Stimulated activated CD8-positive, alpha-beta memory T cell treated with anti-CD3 and anti-CD28 coated beads, Interleukin-15, amount 100 ng/mL, for 48 hours (primary cell): ENCODE data around the gene GPC5.
"Not testable (repeated sequence)": the region's sequence is repeated elsewhere in the genome, so short reads cannot be mapped to it uniquely, and the experiment has no call there.

ENCODE experiments used
- DNase-seq, 2 donors: peaks; one replicate each; pipeline ENCODE4 v3.0.0-alpha.2; 2020; ENCODE audit warnings: low read depth in 2 of 2

The GPC5 gene

DNA sequence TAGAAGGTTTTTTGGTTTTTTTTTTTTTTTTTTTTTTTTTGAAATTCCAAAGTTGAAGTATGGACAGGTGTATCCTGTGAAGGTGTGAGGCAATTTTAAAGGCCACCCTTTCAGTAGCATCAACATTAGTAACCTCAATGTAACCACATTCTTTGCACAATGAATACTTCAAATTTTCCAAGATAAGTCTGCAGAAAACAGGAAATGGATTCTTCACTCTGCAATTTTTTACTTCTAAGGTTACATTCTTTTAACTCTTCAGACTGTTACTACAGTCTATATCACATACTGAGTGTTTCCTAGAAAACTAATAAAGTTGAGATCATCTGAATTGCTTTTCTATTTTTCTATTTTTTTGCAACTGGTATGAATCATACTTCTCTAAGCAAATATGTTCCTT lies 1259.1 kb downstream of the GPC5 start:
- no peak for DNase-seq

DNA sequence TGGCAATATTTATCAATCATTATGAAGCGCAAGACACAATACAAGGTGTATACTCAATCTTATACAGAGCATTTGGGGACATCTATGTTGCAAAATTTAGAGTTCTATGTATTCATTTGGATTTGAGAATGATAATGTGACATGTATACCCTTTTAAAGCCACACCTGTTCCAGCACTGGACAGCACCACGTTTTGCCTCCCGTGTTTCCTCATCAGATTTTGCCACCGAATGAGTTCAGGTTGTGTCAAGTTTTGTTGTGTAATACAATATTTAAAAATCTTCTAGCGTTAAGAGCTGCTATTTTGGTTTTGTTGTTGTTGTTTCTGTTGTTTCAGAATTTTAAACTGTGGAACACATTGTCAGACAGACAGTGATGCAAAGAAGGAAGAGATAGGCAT lies 1259.9 kb downstream of the GPC5 start:
- no peak for DNase-seq

DNA sequence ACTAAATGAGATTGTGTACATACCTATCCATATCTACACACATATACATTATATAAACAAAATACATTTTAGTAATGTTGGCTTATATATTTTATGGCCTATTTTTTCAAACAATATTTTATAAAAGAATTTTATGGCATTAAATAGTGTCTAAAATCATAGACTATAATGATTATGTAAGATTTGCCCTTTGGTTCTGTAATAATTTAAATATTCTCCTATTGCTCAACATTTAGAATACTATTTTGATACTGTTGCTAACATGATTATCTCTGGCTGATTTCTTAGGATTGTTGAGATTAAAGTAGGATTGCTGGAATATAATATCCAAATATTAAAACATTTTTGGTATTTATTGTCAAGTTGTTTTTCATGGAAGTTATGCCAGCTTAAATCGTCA lies 1263.0 kb downstream of the GPC5 start:
- DNase-seq = no peak

DNA sequence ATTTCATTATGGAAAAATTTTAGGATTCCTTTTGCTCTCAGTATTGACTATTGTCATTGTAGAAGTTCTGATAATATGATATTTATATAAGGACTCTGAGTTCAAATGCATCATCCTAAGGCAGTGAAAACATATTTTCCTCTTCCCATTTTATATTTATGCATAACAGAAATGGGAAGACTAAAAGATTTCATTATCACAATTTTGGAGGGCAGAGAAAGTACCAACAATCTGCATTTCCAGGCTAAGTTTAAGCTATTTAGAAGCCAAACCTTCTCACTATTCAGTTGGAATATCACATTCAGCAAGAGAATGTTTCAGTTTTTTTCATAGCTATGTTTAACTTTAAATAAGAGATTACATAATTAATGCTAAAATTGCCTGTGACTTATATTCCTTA lies 1269.7 kb downstream of the GPC5 start:
- no peak for DNase-seq

DNA sequence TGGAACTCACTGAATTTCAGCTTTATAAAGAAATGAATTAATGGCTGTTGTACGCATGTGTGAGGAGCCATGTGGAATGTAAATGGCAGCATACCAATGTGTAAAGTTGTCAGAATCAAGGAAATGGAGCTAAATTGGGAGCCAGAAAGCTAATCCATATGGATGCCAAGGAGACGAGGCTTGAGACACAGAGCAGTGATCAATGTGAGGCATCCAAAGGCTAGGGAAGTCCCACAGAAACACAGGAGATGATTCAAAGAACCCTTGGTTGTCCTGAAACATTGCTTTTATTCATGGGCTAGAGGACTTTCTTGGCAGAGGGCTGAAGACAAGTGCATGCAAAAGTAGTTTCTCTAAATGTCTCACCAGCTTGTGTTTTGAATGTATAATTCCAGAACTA lies 1271.7 kb downstream of the GPC5 start:
- DNase-seq = no peak

DNA sequence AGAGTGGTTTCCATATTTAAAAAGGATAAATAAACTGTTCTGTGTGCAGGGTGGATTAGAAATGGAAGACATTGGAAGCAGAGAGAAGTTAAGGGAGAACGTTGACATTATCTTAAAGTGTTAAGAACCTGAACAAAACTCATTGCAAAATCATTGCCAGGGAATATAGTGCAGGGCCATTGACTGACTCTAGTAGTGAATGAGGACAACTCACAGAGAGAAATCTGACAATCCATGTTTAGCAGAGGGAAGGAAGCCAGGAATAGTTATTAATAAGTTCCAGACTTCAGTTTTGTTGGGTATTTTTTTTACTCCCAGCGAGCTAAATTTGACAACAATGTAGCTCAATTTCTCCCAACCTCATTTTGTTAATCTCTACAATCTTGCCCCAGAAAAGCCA lies 1273.4 kb downstream of the GPC5 start:
- DNase-seq = no peak

DNA sequence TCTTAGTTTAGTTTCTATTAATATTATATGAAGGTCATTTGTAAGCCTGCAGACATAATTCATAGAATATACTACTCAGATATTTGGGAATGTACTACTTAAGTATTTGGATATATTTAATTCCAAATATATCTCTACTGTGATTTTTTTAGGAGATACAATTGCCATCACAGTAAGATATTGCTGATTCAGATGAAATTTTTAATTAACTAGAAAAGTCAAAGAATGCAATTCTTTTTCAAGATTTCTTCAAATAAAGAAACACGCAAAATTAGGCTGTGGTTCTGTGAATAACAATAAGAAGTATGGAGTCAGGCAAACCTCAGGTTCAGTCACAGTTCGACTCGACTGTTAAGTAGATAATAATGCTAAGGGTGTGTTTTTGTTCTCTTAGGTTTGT lies 1277.8 kb downstream of the GPC5 start:
- no peak for DNase-seq

DNA sequence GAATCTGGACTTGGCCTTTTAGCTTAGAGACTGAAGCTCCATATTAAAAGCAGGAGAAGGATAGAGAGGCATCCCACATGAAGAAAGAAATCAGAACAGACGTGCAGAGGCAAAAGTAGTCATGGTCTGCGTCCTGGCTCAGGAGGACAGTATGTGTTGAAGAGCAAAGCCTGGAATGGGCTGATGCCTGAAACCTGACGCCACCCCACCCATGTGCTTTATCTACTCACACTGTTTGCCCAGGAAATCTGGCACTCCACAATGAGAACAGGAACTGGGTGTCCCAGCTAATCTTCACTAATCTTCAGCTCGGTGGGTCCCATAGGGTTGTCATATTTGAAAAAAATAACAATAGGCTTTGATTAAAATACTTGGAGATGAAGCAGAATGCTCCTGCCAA lies 1279.2 kb downstream of the GPC5 start:
- DNase-seq = no peak

DNA sequence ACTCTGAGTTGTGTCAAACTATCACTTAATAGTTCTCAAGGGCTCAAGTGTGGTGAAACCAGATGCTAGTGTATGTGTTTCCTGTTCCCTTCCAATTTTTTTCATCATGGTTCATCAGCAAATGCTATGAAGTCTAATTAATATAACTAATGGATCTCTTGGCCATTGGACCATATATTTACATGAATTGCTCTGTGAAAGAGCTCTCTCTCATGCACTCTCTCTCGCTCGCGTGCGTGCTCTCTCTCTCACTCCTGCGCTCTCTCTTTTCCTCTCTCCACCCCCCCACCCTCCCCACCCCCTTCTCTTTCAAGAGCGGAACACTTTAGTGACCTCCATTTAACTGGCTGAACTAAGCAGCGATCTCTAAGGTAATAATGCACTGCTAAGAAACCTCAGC lies 1281.2 kb downstream of the GPC5 start:
- no peak for DNase-seq

DNA sequence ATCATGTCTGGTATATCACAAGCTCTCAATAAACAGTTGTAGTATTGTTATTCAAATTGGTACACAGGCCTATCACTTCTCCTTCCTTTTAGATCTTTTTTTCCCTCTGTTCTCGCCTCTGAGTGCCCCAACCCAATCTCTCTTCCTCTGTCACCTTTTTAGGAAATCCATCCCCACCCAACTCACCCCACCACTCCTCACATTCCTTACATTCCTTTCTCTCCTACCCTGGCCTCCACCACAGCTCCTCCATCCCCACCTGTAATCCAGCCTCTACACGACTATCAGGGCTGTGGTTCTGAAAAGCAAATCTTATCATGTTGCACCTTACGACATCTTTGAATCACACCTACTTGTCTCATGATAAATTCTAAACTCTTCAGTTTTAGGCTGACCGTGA lies 1282.8 kb downstream of the GPC5 start:
- DNase-seq = no peak

DNA sequence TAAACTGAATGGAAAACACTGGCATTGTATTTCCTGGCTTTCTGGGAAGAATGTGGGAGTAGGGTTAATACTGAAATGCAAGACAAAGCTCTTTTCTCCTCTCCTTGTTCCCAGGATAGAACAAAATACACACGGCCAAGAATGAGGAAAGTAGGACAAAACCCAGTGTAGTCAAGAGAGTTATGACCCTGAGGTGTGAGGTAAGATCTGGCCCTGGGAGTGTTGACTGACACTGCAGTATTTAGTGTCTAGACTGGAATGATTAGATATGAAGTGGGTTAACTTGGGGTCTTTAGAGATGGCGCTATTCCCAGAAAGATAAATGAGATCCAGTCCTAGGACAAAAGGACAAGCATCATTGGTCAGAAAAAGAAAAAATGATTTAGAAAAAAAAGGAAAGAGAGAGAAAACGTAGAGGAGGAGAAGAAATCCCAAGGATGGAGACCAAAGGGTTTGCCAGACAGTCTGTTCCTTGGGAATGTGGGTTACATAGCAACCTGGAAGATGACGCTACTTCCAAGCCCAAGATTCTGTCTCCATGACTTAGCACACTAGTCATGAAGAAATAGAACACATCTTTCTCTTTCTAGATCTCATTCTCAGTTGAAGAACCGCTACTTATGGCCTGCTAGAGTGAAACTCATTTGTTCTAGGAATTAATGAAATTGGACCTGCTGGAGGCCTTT lies 1284.6 kb downstream of the GPC5 start:
- DNase-seq = no peak

DNA sequence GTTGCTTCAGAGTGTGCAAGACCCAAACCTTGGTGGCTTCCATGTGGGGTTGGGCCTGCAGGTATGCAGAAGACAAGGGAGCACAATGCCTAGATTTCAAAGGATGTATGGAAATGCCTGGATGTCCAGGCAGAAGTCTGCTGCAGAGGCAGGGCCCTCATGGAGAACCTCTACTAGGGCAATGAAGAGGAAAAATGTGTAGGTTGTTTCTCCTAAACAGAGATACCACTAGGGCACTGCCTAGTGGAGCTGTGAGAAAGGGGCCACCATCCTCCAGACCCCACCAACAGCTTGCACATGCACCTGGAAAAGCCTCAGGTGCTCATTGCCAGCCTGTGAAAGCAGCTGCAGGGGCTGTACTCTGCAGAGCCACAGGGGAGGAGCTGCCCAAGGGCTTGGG lies 1295.6 kb downstream of the GPC5 start:
- no peak for DNase-seq

DNA sequence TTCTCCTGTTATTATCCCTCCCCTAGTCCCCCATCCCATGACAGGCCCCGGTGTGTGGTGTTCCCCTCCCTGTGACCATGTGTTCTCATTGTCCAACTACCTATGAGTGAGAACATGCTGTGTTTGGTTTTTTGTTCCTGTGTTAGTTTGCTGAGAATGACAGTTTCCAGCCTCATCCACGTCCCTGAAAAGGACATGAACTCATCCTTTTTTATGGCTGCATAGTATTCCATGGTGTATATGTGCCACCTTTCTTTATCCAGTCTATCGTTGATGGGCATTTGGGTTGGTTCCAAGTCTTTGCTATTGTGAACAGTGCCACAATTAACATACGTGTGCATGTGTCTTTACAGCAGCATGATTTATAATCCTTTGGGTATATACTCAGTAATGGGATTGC lies 1297.4 kb downstream of the GPC5 start:
- DNase-seq = not testable (repeated sequence)

DNA sequence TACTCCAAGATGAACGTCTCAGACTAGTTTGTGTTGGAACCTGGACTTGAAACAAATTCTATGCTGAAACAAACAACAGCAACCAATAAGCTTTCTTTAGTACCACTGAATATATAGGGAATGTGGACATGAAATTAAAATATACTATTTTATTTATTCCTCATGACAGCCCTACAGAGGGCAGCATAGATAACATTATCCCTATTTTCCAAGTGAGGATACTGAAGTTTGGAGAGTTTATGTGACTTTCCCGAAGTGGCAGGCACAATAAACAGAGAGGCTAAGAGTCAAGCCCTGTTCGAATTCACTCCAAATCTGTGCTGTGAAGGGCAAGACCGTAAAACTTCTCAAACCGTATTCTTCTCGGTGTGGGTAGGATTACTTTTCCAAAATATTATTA lies 1318.3 kb downstream of the GPC5 start:
- DNase-seq = no peak

DNA sequence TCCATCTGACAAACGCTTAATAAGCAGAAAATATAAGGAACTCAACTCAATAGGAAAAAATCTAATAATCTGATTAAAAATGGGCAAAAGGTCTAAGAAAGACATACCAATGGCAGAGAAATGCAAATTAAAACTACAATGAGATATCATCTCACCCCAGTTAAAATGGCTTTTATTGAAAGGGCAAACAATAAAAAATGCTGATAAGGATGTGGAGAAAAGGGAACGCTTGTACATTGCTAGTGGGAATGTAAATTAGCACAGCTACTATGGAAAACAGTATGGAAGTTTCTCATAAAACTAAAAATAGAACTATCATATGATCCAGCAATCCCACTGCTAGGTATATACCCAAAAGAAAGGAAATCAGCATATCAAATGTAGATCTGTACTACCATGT lies 1319.4 kb downstream of the GPC5 start:
- no peak for DNase-seq

DNA sequence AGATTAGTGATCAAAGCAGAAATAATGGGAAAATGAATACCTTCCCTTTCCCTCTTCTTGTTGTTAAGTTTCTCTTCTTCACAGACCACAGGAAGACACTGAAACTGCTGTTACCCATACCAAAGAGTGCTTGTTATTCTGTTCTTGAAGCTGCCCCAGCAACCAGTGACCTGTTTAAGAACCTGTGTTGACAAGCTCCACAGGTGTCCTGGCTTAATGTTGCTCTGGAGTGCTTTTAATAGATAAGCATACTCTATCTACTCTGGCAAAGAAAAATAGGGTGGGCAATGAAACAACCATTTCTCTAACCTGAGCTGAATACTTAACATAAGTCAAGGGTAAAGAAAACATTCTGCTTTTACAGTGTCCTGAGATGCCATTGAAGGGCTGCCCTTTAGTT lies 1321.4 kb downstream of the GPC5 start:
- DNase-seq = no peak

DNA sequence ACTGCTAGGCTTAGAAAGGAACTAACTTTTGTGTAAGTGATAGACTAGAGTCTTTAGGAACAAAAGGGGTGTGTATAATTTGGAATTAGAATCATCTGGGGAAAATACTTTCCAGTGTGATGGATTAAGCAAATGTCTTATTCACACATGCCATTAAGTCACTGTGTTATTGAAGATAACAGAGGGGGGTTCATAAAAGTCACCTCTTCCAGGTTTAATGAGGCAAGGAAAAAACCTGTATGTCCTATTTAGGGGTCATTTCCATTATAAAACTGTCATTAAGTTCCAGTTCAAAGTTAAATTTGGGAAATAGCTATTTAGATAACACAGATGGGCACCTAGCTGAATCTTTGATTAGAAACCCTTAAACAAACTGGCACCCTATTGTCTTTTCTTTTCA lies 1323.2 kb downstream of the GPC5 start:
- no peak for DNase-seq

DNA sequence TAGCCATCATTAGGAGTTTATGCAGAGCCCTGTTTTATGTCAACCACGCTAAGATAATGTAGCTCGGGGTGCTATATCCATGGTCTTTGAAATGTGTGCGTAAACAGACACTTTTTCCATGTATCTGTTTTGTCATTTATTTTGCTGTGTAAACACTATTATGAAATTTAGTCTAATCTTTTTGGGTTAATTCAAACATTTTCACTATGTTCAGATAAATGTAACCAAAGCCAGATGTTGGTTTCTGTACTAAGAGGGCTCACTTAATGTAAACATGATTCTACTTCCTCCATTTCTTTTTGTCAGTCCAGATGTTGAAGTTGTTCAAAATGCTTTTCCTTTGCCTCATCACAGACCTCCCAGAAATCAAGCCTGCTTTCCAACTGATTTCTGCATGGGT lies 1328.7 kb downstream of the GPC5 start:
- DNase-seq = no peak

DNA sequence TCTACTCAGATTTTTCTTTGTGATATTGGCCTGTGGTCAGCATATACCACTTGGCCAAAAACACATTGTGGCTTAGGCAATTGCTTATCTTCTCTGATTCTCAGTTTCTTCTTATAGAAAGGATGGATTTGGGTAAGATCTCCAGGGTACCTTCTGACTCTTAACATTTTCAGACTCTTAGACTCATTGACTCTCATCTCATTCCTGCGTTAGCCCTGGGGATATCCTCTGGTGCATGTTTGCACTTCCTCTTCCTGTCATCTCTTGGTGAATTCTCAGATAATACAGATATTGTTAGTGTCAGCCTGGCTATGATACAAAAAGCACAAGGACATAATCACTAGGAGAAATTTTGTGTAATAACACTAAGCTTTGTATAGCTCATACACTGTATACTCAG lies 1335.6 kb downstream of the GPC5 start:
- DNase-seq = no peak

DNA sequence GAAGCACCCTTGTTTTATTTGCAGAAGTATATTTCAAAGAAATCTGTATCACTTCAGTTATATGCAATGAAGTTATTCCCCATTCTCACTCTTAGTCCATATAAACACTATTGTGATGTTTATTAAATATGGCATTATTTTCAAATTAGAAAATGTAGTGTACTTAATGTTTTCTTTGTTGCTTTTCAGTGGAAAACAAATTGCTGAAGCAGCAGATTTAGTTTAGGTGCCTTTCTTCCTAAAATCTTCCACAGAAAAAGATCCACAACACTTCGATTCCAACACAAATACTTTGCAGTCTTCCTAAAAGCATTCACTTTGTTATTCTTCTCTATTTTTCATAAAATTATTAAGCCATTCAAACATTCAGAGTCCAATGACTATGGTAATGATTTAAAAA lies 1336.1 kb downstream of the GPC5 start:
- no peak for DNase-seq

DNA sequence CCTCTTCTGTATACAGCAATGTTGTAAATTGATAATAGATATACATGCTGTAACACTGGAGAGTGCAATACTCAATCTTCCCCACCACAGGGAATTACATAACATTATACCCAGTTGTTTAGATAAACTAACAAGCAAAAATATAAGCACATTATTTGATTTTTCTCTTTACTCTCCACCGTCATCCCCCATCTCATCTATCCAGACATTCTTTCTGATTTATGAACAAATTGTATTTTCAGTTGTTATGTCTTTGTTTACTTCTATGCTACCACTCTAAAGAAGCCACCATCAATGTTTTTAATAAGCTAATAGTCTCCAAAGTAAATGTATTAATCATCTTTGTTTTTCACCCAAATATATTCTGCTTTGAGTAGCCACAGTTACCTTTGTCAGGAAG lies 1337.5 kb downstream of the GPC5 start:
- DNase-seq = no peak

DNA sequence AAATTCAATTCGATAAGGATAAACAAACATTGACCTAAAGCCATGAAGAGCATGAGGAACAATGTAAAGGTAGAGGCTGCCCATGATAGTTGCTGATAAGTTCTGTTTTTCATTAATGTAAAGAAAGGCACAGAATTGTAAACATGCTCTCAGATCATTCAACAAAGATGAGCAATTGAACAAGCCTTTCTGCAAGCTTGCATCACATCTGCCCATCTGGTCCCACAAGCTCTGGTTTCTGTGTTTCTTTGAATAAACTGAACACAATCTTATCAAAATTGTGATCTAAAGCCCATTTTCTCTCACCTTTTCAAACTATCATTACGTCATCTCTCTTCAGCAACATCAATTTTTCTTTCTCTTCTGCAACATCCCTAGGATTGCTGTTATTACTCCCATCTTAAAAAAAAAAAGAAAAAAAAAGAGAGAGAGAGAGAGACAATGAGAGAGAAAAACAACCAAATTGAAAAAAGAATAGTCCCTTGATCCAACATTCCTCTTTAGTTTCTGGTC lies 1340.9 kb downstream of the GPC5 start:
- DNase-seq = no peak

DNA sequence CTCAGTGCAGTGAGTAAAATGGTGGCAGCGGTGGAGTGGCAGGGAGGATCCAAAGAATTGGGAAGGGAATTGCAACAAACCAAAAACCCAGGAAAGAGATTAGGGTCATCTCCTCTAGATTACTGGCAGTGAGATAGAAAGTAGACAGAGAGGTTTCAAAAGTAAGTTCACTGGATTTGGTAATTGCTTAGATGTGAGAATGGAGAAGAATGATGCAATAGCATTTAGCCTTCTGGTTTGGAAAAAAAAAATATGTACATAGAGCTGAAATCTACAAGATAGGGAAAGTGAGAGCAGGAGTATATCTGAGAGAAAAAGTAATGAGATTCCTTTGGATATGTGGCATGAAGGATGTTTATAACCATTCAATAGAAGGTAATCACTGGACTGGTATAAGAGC lies 1345.6 kb downstream of the GPC5 start:
- DNase-seq = no peak

DNA sequence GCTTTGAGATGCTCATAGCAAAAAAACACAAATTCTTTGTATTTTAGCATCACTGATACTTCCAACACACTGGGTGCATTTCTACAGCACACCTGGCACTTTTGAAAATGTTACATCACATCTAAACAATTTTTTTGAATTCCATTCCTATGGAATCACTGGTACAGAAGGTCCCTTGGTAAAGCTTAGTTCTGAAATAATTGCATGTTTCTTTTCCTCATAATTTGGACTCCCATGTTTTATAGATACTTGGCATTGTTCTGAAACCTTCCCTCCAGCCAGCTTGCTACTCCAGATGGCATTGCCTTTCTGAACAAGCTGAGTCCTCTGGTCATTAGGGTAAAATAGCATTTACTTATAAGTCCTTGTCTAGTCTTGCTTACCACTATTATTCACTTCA lies 1346.8 kb downstream of the GPC5 start:
- no peak for DNase-seq
